ENCODE results near the gene TRMU.

The TRMU gene

DNA sequence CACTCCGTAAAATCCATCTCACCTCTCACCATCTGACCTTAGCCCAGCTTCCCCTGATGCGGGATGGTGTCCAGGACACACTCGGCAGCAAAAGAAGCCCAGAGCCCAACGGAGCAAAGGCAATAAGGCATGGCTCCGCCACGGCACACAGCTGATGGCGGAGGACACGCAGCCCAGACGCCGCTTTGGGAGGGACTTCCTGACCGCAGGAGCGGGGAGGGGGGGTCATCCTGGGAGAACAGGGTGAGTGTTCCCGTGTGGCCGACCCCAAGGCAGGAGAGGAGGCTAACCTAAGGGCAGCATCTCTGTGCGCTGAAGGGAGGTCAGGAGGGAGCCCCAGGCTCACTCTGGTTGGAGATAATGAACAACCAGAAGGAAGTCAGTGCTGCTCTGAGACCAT lies 71.3 kb downstream of the TRMU start:
- DNase-seq, result no peak

All from amygdala (tissue), 56 donors.